Measurements from ENCODE around the gene SUPT20HL2.
"Not testable (repeated sequence)": the region's sequence is repeated elsewhere in the genome, so short reads cannot be mapped to it uniquely, and the experiment has no call there.

The SUPT20HL2 gene

GRCh38 chrX:24316111-24316510 lies 2.2 kb upstream of the SUPT20HL2 start:
- no peak for FAIRE-seq

GRCh38 chrX:24312249-24312607 lies 1.6 kb downstream of the SUPT20HL2 start:
- FAIRE-seq; DNase-seq (ENCODE audit: insufficient read length, low spot score): not testable (repeated sequence)

More at GRCh38 chrX:24316111-24316510, 2.2 kb upstream of the SUPT20HL2 start:
- no peak for DNase-seq (ENCODE audit: insufficient read length, low spot score)
- TF ChIP-seq SPI1 (IDR thresholded peaks at IDR 0.05; ENCODE audit: low read depth, low read length) (no peak), PAX5 (IDR thresholded peaks at IDR 0.05; ENCODE audit: insufficient read depth, low read length, severe bottlenecking) (no peak), POU2F2 (IDR thresholded peaks at IDR 0.05; ENCODE audit: low read depth, low read length) (no peak), POLR2A (IDR thresholded peaks at IDR 0.05; ENCODE audit: low read depth, low read length) (no peak)

GRCh38 chrX:24311507-24312248 lies 2.2 kb downstream of the SUPT20HL2 start:
- not testable (repeated sequence) for DNase-seq (ENCODE audit: insufficient read length, low spot score)
- peak; percentile 73 for FAIRE-seq

GRCh38 chrX:24310916-24311315 lies 3.0 kb downstream of the SUPT20HL2 start:
- not testable (repeated sequence) for FAIRE-seq; DNase-seq (ENCODE audit: insufficient read length, low spot score)

- FAIRE-seq; DNase-seq (ENCODE audit: insufficient read length, low spot score): not testable (repeated sequence)
Observed at GRCh38 chrX:24309580-24310374, 4.1 kb downstream of the SUPT20HL2 start.

GRCh38 chrX:24308803-24309202 lies 5.1 kb downstream of the SUPT20HL2 start:
- DNase-seq (ENCODE audit: insufficient read length, low spot score): not testable (repeated sequence)
- peak; percentile 47 for FAIRE-seq

GRCh38 chrX:24306440-24306839 lies 7.4 kb downstream of the SUPT20HL2 start:
- no peak for TF ChIP-seq PAX5 (IDR thresholded peaks at IDR 0.05; ENCODE audit: insufficient read depth, low read length, severe bottlenecking)
- no peak for TF ChIP-seq POU2F2 (IDR thresholded peaks at IDR 0.05; ENCODE audit: low read depth, low read length)
- no peak for TF ChIP-seq POLR2AphosphoS5 (IDR thresholded peaks at IDR 0.05; ENCODE audit: low read depth, low read length)
- no peak for TF ChIP-seq SPI1 (IDR thresholded peaks at IDR 0.05; ENCODE audit: low read depth, low read length)
- no peak for TF ChIP-seq POLR2A (IDR thresholded peaks at IDR 0.05; ENCODE audit: low read depth, low read length)
- TF ChIP-seq TAF1 (IDR thresholded peaks at IDR 0.05; ENCODE audit: low read depth, low read length): no peak
- DNase-seq (ENCODE audit: insufficient read length, low spot score): no peak
- no peak for FAIRE-seq

GRCh38 chrX:24305905-24306304 lies 8.0 kb downstream of the SUPT20HL2 start:
- FAIRE-seq: no peak
- no peak for DNase-seq (ENCODE audit: insufficient read length, low spot score)
- TF ChIP-seq POLR2AphosphoS5 (IDR thresholded peaks at IDR 0.05; ENCODE audit: low read depth, low read length) (no peak), POLR2A (IDR thresholded peaks at IDR 0.05; ENCODE audit: low read depth, low read length) (no peak), TAF1 (IDR thresholded peaks at IDR 0.05; ENCODE audit: low read depth, low read length) (no peak), SPI1 (IDR thresholded peaks at IDR 0.05; ENCODE audit: low read depth, low read length) (no peak), POU2F2 (IDR thresholded peaks at IDR 0.05; ENCODE audit: low read depth, low read length) (no peak), PAX5 (IDR thresholded peaks at IDR 0.05; ENCODE audit: insufficient read depth, low read length, severe bottlenecking) (no peak)

- DNase-seq (ENCODE audit: insufficient read length, low spot score) (no peak), FAIRE-seq (no peak)
- TF ChIP-seq PAX5 (IDR thresholded peaks at IDR 0.05; ENCODE audit: insufficient read depth, low read length, severe bottlenecking) (no peak), POLR2A (IDR thresholded peaks at IDR 0.05; ENCODE audit: low read depth, low read length) (no peak), TAF1 (IDR thresholded peaks at IDR 0.05; ENCODE audit: low read depth, low read length) (no peak), POLR2AphosphoS5 (IDR thresholded peaks at IDR 0.05; ENCODE audit: low read depth, low read length) (no peak), POU2F2 (IDR thresholded peaks at IDR 0.05; ENCODE audit: low read depth, low read length) (no peak), SPI1 (IDR thresholded peaks at IDR 0.05; ENCODE audit: low read depth, low read length) (no peak)
Observed at GRCh38 chrX:24301806-24302205, 12.1 kb downstream of the SUPT20HL2 start.

GRCh38 chrX:24301060-24301459 lies 12.8 kb downstream of the SUPT20HL2 start:
- DNase-seq (ENCODE audit: insufficient read length, low spot score) (no peak), FAIRE-seq (no peak)
- TF ChIP-seq TAF1 (IDR thresholded peaks at IDR 0.05; ENCODE audit: low read depth, low read length) (no peak), SPI1 (IDR thresholded peaks at IDR 0.05; ENCODE audit: low read depth, low read length) (no peak), POLR2AphosphoS5 (IDR thresholded peaks at IDR 0.05; ENCODE audit: low read depth, low read length) (no peak), PAX5 (IDR thresholded peaks at IDR 0.05; ENCODE audit: insufficient read depth, low read length, severe bottlenecking) (no peak), POLR2A (IDR thresholded peaks at IDR 0.05; ENCODE audit: low read depth, low read length) (no peak), POU2F2 (IDR thresholded peaks at IDR 0.05; ENCODE audit: low read depth, low read length) (no peak)

- FAIRE-seq: no peak
- TF ChIP-seq POU2F2 (IDR thresholded peaks at IDR 0.05; ENCODE audit: low read depth, low read length) (no peak), POLR2A (IDR thresholded peaks at IDR 0.05; ENCODE audit: low read depth, low read length) (no peak), PAX5 (IDR thresholded peaks at IDR 0.05; ENCODE audit: insufficient read depth, low read length, severe bottlenecking) (no peak), POLR2AphosphoS5 (IDR thresholded peaks at IDR 0.05; ENCODE audit: low read depth, low read length) (no peak), SPI1 (IDR thresholded peaks at IDR 0.05; ENCODE audit: low read depth, low read length) (no peak), TAF1 (IDR thresholded peaks at IDR 0.05; ENCODE audit: low read depth, low read length) (no peak)
- no peak for DNase-seq (ENCODE audit: insufficient read length, low spot score)
Observed at GRCh38 chrX:24298191-24298590, 15.7 kb downstream of the SUPT20HL2 start.

Data from GM12891 (cell line).